HG03521 (cell line): ENCODE measurements around the gene DCAF6.

Experiments used
- ATAC-seq: cut with Tn5 transposase; IDR thresholded peaks from one replicate; pipeline ENCODE4 v1.9.1; 2021; ENCODE audit warnings: mild to moderate bottlenecking, moderate library complexity; ENCODE audit not compliant: unreplicated experiment

Gene DCAF6

DNA sequence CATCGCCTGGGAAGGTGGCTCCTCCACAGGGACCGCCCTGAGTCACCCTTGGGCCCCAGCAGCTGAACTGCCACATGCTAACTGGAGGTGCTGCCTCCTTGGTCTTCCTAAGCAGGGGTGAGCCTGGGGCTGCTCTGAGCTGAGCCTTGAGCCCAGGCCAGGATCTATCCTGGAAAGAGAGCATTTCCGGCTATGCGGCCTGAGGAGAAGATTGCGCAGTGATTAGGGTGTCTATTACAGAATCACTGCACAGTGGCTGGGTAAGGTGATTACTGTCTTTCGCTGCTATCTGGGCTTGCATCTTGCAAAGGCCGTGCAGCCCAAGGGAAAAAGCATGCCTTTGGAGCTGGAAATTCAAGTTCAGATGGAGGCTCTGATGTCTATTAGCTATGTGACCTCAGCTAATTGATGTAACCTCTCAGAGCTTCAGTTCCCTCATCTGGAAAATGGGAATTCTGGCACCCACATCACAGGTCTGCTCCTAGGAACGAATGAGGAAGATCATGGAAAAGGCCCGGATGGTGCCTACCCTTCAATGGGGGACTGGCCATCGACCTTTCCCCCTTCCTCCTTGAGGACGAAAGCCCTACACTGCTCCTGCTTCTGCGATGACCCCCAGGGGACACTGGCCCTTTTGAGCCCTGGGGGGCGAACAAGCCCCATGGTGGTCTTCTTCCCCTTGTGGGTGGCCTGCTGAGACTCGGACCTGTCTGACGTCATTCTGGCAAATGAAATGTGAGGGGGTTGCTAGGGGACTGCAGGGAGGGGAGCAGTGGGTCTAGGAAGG lies 162.2 kb downstream of the DCAF6 start:
- no peak for ATAC-seq

DNA sequence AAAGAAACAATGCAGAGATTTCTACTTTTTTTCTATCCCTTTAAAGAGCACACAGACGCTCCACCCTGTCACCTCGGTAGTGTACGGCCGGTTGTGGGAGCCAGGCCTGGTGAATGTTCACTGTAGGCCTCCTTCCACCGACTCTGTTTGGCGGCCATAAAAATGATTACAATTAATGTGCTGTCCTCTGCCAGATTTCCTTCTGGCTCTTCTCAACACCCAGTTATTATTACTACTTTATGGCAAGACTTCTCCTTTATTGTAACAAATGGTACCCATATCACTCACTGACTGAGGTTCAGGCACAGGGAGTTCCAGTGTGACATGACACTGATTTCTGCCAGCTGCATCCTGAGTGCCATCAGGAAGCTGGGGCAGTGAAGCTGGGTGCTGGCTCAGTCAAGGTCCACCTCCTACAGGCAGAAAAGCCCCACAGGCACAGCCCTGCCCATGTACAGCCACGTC lies 162.9 kb downstream of the DCAF6 start:
- ATAC-seq = no peak

DNA sequence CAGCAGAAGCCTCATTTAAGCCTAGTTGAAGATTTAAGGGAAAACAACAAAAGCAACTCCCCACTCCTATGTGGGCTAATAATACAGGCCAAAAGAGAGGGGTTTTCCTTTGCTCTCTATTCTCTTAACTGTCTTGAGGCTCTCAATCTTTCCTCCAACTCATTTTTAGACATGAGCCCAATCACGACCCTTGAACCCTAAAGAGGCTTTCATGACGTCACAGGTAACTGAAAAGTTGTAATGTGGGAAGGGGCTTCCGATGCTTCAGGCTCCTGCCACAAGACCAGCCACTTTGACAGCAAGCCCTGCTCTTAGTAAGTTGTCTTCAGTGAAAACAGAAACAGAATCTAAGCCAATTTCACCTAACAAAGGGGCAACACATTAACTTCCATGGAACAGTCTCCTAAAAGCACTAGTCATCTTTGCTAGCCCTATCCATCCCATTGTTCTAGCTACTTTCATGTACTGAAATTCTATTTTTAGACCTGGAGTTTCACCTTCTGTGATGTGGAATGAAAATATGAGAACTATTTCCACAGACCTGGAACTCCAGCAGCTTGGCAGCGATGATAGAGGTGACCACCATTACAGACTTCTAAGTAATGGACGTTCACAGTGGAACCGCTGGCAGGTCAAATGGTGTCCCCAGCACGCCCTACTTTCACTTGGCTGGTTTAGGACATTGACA lies 164.0 kb downstream of the DCAF6 start:
- no peak for ATAC-seq

DNA sequence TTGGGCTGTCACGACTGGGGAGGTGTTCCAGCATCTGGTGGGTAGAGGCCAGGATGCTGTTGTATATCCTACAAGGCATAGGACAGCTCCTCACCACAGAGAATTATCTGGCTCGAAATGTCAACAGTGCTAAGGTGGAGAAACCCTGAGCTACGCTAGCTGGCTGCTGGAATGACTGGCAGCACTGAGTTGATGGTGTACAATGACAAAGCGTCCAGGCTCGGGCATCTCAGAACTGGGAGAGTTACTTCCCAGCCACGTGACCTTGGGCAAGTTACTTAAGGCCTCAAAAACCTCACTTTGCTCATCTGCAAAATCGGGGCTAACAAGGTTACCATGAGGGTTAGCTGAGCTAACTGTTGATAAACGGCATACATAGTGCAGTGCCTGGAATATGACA lies 164.9 kb downstream of the DCAF6 start:
- ATAC-seq = no peak

DNA sequence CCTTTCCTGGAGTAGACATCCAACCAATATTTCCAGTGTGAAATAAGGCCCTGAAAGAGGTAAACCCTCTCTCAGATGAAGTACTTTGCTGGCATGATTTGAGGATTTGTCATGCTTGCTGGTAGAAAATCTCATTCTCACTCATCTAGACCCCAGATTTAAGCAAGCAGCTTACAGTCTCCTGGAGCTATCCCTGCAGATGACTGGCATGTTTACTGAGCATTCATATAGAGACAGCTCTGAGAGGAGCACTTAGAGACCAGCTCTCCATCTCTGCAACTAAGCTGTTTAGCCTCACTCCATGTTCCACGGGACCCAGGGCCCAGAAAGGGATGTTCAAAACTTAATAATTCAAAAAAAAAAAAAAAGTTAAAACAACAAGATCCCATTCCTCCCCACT lies 166.0 kb downstream of the DCAF6 start:
- no peak for ATAC-seq

DNA sequence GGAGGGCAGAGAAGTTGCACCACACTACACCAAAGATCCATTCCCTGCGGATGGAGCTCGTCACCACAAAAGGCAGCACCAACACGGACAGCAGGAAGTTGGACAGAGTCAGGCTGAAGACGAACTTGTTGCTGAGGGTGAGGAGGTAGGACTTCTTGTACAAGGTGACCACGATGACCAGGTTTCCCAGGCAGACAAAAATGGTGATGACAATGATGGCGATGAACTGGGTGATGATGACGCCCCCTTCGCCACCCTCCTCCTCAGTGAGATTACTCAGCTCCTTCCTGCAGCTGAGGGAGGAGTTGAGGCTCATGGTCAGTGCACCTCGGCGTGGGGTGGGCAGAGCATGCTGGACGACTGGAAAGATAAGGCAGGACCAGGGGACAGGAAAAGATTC lies 168.1 kb downstream of the DCAF6 start:
- ATAC-seq = no peak

DNA sequence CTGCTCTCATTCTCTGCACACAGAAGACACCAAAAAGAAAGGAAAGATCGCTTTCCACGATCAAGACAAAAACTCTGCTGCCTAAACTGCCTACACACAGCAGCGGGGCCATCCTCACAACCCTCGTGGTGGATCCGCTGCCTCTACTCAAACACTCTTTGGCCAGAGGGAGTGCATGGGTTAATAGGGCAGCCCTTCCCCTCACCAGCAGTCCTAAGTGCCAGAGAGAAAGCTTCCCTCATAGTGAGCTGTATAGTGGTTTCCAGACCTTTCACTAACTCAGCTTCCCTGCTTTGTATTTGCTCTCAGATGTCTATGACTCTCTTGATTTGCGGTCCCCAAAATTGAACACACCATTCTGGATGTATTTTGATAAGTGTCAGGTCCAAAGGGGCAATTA lies 169.4 kb downstream of the DCAF6 start:
- ATAC-seq = no peak

DNA sequence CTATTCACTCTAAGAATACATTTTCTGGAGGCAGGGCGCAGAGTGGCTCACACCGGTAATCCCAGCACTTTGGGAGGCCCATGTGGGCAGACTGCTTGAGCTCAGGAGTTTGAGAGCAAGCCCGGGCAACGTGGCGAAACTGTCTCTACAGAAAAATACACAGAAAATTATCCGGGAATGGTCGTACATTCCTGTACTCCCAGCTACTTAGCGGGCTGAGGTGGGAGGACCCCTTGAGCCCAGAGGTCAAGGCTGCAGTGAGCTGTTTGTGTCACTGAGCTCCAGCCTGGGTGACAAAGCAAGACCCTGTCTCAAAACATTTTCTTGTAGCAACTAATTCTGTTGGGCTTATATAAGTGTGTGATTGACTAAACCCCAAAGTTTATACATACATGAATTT lies 169.8 kb downstream of the DCAF6 start:
- no peak for ATAC-seq

DNA sequence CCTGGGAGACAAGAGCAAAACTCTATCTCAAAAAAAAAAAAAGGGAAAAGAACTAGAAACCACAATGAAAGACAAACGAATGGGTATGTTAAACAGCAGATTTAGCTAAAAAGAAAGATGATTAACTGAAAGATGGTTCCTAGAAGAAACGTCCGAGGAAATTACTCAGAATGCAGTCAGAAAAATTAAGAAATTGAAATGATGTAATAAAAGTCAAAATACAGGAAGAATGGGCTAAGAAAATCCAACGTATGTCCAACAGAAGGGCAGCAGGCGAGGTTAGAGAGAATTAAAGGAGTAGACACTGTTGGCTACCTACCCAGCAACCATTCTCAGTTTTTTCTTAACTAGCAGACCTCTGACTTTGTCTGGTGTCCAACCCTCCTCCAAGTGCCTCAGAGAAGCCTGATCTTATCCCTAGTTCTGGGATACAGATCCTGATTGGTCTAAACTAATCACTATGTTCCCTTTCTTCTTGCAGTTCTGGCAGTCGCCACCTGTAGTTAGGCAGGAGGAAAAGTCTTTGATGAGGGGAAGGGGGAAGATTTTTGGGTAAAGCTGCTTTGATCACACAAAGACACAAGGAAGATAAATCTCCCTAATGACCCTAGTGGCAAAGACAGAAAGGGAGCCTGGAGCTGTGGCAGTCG lies 174.5 kb downstream of the DCAF6 start:
- no peak for ATAC-seq

DNA sequence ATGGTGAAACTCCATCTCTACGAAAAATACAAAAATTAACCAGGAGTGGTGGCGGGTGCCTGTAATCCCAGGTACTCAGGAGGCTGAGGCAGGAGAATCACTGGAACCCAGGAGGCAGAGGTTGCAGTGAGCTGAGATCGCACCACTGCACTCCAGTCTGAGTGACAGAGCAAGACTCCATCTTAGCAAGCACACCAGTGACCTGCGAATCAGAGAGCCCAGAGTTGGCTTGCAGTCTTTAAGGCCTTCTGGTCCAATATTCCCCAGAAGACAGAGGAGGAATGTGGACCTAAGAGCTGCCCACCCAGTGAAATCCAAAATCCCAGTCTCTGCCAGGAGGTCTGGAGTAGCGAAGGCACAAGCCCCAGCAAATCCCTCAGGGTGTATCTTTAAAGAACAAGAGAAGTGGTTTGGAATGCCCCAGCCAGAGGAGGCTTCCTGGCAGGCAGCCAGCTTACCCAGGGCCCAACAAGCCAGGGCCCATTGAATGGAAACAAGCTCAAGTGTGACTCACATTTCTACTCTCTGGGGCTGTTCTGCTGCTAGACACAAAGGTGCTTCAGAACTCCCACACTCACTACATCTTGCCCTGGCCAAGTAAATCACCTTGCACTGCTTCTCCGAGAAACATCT lies 176.3 kb downstream of the DCAF6 start:
- ATAC-seq = no peak

DNA sequence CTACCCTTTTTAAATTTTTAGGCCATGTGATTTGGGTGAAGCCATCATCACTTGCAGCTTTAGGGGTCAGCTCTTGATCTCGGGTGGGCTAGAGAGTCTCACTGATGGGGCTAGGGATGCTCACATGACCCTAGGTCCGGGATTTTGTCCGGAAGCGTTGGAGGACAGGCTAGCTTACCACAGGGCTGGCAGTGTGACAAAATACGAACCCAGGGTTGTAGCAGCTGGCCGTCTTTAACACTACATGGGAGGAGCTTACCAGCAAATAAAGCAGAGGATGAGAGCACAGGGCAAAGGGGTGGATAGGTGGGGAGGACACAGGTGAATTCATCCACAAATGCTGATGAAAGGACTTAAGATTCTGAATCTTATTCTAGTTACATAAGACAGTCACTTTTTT lies 178.4 kb downstream of the DCAF6 start:
- ATAC-seq = no peak

DNA sequence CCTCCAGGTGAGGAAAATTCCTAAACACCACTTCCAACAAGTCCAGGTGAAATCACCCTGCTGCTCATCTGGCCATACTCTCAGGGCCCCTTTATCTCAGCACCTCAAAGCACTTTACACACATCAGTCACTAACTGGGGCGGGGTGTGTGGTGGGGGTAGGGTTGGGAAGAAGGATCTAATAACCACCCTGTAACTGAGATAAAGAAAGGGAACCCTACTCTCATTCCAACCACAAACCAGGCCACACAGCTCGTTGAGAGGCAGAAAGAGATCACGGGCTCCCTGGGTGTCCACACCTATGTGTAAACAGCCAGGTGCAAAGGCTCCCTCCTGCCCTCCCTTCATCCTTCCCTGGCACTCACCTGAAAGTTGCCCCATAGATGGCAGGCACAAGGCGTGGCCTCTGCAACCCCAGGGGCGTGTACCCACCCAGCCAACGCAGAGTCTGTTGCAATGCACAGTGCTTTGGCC lies 179.9 kb downstream of the DCAF6 start:
- ATAC-seq = no peak

DNA sequence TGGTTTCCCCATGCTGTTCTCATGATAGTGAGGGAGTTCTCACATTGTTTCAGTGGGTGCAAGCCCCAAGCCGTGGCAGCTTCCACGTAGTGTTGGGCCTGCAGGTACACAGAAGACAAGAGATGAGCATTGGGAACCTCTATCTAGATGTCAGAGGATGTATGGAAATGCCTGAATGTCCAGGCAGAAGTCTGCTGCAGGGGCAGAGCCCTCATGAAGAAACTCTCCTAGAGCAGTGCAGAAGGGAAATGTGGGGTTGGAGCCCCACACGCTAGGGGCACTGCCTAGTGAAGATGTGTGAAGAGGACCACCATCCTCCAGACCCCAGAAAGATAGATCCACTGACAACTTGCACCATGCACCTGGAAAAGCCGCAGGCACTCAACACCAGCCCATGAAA lies 183.3 kb downstream of the DCAF6 start:
- no peak for ATAC-seq

DNA sequence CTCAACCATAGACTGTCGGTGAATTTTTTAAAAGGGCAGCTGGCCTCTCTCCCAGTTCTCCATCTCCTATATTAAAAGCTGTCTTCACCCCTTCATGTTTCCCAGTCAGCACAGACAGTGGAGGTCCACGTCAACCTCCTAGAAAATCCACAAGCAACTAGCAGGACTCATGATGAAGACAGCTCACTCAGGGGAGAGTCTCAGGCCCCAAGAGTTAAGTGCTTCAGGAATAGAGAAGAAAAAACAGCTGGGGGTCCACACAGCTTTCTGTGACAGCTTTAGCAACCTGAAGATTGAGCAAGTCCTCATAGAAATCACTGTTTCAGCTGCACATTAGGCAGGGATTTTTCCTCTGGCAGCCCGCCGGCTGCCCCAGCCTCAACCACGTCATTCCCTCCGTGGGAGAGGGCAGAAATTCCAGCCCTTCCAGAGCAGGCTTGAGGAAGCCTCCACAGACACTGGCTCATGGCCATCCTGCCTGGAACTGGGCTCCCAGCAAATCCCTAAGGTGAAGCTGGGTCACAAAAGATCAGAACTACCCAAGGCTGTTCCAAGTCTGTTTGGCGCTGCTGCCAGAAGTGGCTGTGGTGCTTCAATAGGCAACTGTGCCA lies 185.0 kb downstream of the DCAF6 start:
- no peak for ATAC-seq

DNA sequence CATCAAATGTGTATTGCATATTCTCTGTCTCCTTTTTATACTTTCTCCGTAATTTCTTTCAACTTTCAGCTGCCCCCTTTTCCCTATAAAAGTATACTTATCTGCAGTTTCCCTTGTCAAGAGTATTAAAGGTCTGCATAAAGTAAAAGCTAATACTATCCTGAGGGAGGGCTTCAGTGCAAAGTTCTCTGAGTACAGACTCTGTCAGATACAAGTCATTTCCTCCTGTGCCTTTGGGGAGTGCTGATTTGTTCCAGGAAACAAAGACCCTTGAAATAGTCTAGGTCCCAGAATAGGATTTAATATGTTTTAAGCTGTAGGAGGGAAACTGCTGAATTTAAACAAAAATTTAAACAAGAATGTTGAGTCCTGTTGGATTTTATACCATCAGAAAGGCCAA lies 188.6 kb downstream of the DCAF6 start:
- no peak for ATAC-seq
